Liver (tissue), 9 donors: Measurements from ENCODE around the gene STIM2. TPM values are rescaled to one million over a fixed set of nuclear protein-coding genes. Genes with fewer than 3 reads are reported as not detected.

Experiments used
- DNase-seq: peaks from one replicate; pipeline ENCODE4 v3.0.0-alpha.2; 2017; ENCODE audit warnings: low spot score
- H3K27ac ChIP-seq, 2 donors: one replicate each; pipeline ENCODE4 v1.7.0; 2013; ENCODE audit warnings: inconsistent platforms in 2 of 2, low read length in 2 of 2, control low read depth in 1 of 2, low read depth in 1 of 2, mild to moderate bottlenecking in 1 of 2
- H3K27me3 ChIP-seq, 4 donors: one replicate each; pipeline versions ENCODE4 v1.6.1 to v1.7.0; 2013; ENCODE audit warnings: low read length in 3 of 4, inconsistent platforms in 1 of 4, mild to moderate bottlenecking in 1 of 4, moderate library complexity in 1 of 4; ENCODE audit not compliant: control insufficient read depth in 4 of 4, insufficient read depth in 4 of 4
- H3K36me3 ChIP-seq, 4 donors: one replicate each; pipeline versions ENCODE4 v1.6.1 to v1.7.0; 2013; ENCODE audit warnings: low read length in 3 of 4, mild to moderate bottlenecking in 3 of 4, low read depth in 1 of 4, moderate library complexity in 1 of 4; ENCODE audit not compliant: control insufficient read depth in 4 of 4, insufficient read depth in 3 of 4
- H3K4me1 ChIP-seq, 4 donors: one replicate each; pipeline versions ENCODE4 v1.6.1 to v1.7.0; 2013; ENCODE audit warnings: low read length in 3 of 4, mild to moderate bottlenecking in 3 of 4, moderate library complexity in 1 of 4; ENCODE audit not compliant: control insufficient read depth in 4 of 4, insufficient read depth in 4 of 4
- H3K4me3 ChIP-seq, 3 donors: one replicate each; pipeline versions ENCODE4 v1.6.1 to v1.7.0; 2013; ENCODE audit warnings: low read length in 3 of 3, control low read depth in 1 of 3, low read depth in 1 of 3, mild to moderate bottlenecking in 1 of 3
- H3K9ac ChIP-seq, 2 donors: one replicate each; pipeline ENCODE4 v1.7.0; 2013; ENCODE audit warnings: low read length in 2 of 2, mild to moderate bottlenecking in 2 of 2, moderate library complexity in 2 of 2, control low read depth in 1 of 2, low read depth in 1 of 2
- H3K9me3 ChIP-seq, 4 donors: one replicate each; pipeline versions ENCODE4 v1.6.1 to v1.7.0; 2013; ENCODE audit warnings: low read length in 3 of 4; ENCODE audit not compliant: control insufficient read depth in 4 of 4
- ATF3 ChIP-seq: IDR thresholded peaks from 2 replicates; pipeline ENCODE4 v1.6.1; 2016; ENCODE audit warnings: antibody characterized with exemption
- EGR1 ChIP-seq, 2 donors: IDR thresholded peaks; 2 replicates each; pipeline ENCODE4 v1.6.1; 2016 to 2018; ENCODE audit warnings: antibody characterized with exemption in 2 of 2, low read depth in 2 of 2
- FOXA1 ChIP-seq: IDR thresholded peaks from 2 replicates; pipeline ENCODE4 v1.6.1; 2016; ENCODE audit warnings: antibody characterized with exemption
- FOXA2 ChIP-seq: IDR thresholded peaks from 2 replicates; pipeline ENCODE4 v1.6.1; 2016; ENCODE audit warnings: antibody characterized with exemption
- GABPA ChIP-seq, 2 donors: IDR thresholded peaks in 1 of 2; conservative IDR thresholded peaks in 1 of 2; 2 replicates each; pipeline ENCODE4 v1.6.1; 2016; ENCODE audit warnings: antibody characterized with exemption in 2 of 2, mild to moderate bottlenecking in 1 of 2, moderate library complexity in 1 of 2
- HNF4A ChIP-seq, 2 donors: conservative IDR thresholded peaks; 2 replicates each; pipeline ENCODE4 v1.6.1; 2016; ENCODE audit warnings: antibody characterized with exemption in 2 of 2, mild to moderate bottlenecking in 2 of 2
- HNF4G ChIP-seq: IDR thresholded peaks from 2 replicates; pipeline ENCODE4 v1.6.1; 2016; ENCODE audit warnings: antibody characterized with exemption
- JUND ChIP-seq, 2 donors: IDR thresholded peaks; 2 replicates each; pipeline ENCODE4 v1.6.1; 2016; ENCODE audit warnings: antibody characterized with exemption in 2 of 2
- NR2F2 ChIP-seq: IDR thresholded peaks from 2 replicates; pipeline ENCODE4 v1.6.1; 2016; ENCODE audit warnings: antibody characterized with exemption
- RAD21 ChIP-seq, 2 donors: IDR thresholded peaks; 2 replicates each; pipeline ENCODE4 v1.6.1; 2016; ENCODE audit warnings: antibody characterized with exemption in 2 of 2, mild to moderate bottlenecking in 2 of 2
- RXRA ChIP-seq, 2 donors: IDR thresholded peaks; 2 replicates each; pipeline ENCODE4 v1.6.1; 2017 to 2018; ENCODE audit warnings: antibody characterized with exemption in 2 of 2, mild to moderate bottlenecking in 1 of 2
- SP1 ChIP-seq: IDR thresholded peaks from 2 replicates; pipeline ENCODE4 v1.6.1; 2018; ENCODE audit warnings: antibody characterized with exemption, mild to moderate bottlenecking
- TAF1 ChIP-seq: conservative IDR thresholded peaks from 2 replicates; pipeline ENCODE4 v1.6.1; 2016; ENCODE audit warnings: antibody characterized with exemption, mild to moderate bottlenecking
- YY1 ChIP-seq: IDR thresholded peaks from 2 replicates; pipeline ENCODE4 v1.6.1; 2016; ENCODE audit warnings: antibody characterized with exemption, mild to moderate bottlenecking
- ZBTB33 ChIP-seq: IDR thresholded peaks from 2 replicates; pipeline ENCODE4 v1.6.1; 2016; ENCODE audit warnings: antibody characterized with exemption
- WGBS: extraction: QIAGEN DNeasy Blood & Tissue Kit; methylation state at CpG from one replicate; pipeline ENCODE4 v1.1.7; 2013; 5-methylcytosine and 5-hydroxymethylcytosine counted together
- polyA plus RNA-seq, 2 donors: library from polyadenylated mRNA; stranded (reverse) in 1 of 2; unstranded in 1 of 2; fragments of 200-250 nt in 1 of 2; fragments of >200 nt in 1 of 2; fragmentation: Nextera tagmentation in 1 of 2; extraction: Ambion mirVana in 1 of 2; gene quantifications; one replicate each; pipeline versions ENCODE4 v1.2.1 to v1.2.3, GENCODE V29; 2013 to 2015
- total RNA-seq, 2 donors: library from RNA; depleted of rRNA; stranded (reverse); fragments of >200 nt; gene quantifications; one replicate each; pipeline ENCODE4 v1.2.3, GENCODE V29; 2014
- TF ChIP-seq, protein P1 (sequence below): fragments of 150-350 bp; IDR thresholded peaks from 2 replicates; pipeline ENCODE4 v1.5.1; 2017; ENCODE audit warnings: improper control_type of control experiment, low read depth, low read length; ENCODE audit not compliant: missing input control
- TF ChIP-seq, protein P2 (sequence below): IDR thresholded peaks from 2 replicates; pipeline ENCODE4 v1.6.1; 2016; ENCODE audit warnings: antibody characterized with exemption, mild to moderate bottlenecking
- donor health status: healthy.
- donor health status: healthy.
- donor health status: healthy.
- donor health status: healthy.
- donor health status: healthy.

STIM2 gene
- total and polyA plus RNA-seq, 4 donors, result 5.4 to 11.1 (median 6.9) TPM

DNA sequence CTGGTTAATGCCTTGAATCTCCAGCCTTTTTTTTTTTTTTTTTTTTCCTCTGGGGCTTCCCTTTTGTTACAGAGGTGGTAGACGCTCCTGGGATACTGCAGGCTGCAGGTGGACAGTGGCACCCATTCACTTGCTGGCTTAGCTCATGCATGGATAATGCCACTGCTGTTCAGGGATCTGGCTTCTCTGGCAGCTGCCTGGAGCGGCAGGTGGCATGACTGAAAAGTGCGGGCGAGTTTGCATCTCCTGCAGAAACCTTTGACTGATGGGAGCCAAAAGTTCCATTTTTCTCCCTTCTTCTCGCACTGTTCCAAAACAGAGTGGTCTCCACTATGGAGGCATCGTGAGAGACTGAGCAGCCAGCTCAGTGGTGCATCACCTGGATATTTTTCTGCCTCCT is 5.9 kb upstream of the STIM2 start:
- DNase-seq, result no peak
- 71% methylated on average over 6 of the region's 6 CpGs for WGBS
- H3K27ac ChIP-seq, result no peak overlapping the region

DNA sequence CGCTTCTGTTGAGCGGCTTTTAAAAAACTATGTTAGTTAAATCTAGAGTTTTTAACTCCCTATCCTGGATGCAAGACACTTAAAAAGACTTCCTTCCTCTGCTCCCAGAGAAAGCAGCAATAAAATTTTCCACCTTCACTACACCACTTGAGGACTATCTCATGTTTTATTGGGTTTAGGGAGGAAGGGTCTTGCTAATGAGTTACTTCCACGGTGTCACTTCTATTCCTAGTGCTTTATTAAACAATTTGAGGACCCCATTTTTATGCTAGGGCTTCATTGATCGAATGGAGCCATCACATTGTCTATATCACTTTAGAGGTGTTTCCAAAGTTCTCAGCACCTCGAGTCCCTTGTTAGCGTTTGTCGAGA is 3.7 kb upstream of the STIM2 start:
- TF ChIP-seq, protein P1, sequence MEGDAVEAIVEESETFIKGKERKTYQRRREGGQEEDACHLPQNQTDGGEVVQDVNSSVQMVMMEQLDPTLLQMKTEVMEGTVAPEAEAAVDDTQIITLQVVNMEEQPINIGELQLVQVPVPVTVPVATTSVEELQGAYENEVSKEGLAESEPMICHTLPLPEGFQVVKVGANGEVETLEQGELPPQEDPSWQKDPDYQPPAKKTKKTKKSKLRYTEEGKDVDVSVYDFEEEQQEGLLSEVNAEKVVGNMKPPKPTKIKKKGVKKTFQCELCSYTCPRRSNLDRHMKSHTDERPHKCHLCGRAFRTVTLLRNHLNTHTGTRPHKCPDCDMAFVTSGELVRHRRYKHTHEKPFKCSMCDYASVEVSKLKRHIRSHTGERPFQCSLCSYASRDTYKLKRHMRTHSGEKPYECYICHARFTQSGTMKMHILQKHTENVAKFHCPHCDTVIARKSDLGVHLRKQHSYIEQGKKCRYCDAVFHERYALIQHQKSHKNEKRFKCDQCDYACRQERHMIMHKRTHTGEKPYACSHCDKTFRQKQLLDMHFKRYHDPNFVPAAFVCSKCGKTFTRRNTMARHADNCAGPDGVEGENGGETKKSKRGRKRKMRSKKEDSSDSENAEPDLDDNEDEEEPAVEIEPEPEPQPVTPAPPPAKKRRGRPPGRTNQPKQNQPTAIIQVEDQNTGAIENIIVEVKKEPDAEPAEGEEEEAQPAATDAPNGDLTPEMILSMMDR, result no peak
- TF ChIP-seq EGR1 (IDR thresholded peaks at IDR 0.05; ENCODE audit: low read depth in 2 of 2) (no peak), HNF4A (conservative IDR thresholded peaks at IDR 0.05) (no peak), FOXA1 (no peak), YY1 (no peak), TAF1 (no peak), NR2F2 (no peak), JUND (IDR thresholded peaks at IDR 0.05) (no peak), ZBTB33 (no peak), SP1 (no peak)
- TF ChIP-seq, protein P2, sequence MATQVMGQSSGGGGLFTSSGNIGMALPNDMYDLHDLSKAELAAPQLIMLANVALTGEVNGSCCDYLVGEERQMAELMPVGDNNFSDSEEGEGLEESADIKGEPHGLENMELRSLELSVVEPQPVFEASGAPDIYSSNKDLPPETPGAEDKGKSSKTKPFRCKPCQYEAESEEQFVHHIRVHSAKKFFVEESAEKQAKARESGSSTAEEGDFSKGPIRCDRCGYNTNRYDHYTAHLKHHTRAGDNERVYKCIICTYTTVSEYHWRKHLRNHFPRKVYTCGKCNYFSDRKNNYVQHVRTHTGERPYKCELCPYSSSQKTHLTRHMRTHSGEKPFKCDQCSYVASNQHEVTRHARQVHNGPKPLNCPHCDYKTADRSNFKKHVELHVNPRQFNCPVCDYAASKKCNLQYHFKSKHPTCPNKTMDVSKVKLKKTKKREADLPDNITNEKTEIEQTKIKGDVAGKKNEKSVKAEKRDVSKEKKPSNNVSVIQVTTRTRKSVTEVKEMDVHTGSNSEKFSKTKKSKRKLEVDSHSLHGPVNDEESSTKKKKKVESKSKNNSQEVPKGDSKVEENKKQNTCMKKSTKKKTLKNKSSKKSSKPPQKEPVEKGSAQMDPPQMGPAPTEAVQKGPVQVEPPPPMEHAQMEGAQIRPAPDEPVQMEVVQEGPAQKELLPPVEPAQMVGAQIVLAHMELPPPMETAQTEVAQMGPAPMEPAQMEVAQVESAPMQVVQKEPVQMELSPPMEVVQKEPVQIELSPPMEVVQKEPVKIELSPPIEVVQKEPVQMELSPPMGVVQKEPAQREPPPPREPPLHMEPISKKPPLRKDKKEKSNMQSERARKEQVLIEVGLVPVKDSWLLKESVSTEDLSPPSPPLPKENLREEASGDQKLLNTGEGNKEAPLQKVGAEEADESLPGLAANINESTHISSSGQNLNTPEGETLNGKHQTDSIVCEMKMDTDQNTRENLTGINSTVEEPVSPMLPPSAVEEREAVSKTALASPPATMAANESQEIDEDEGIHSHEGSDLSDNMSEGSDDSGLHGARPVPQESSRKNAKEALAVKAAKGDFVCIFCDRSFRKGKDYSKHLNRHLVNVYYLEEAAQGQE, result no peak
- no peak for DNase-seq
- WGBS, result 26% methylated on average over 7 of the region's 7 CpGs
- Histone ChIP-seq H3K36me3 (no peaks in the 10 kb centered on the region), H3K9ac (peak overlapping the region; percentile 63 to 83), H3K4me3 (peak overlapping the region; percentile 56 to 91 (median 72)), H3K27ac (peak overlapping the region; percentile 91 to 95), H3K27me3 (no peaks in the 10 kb centered on the region), H3K4me1 (peaks cover 4 to 28% (median 23%) of the 10 kb centered on the region in 4 donors), H3K9me3 (no peaks in the 10 kb centered on the region)

More for the DNA sequence above, 5.9 kb upstream of the STIM2 start:
- Histone ChIP-seq H3K4me1 (peaks cover 4 to 20% (median 19%) of the 10 kb centered on the region in 4 donors), H3K27me3 (no peaks in the 10 kb centered on the region), H3K9ac (no peak overlapping the region), H3K36me3 (no peaks in the 10 kb centered on the region), H3K4me3 (no peak overlapping the region), H3K9me3 (no peaks in the 10 kb centered on the region)
- no peak for TF ChIP-seq NR2F2
- no peak for TF ChIP-seq YY1
- TF ChIP-seq FOXA1, result no peak
- TF ChIP-seq EGR1 (IDR thresholded peaks at IDR 0.05; ENCODE audit: low read depth in 2 of 2), result no peak
- TF ChIP-seq RAD21 (IDR thresholded peaks at IDR 0.05), result no peak
- TF ChIP-seq RXRA (IDR thresholded peaks at IDR 0.05), result no peak
- TF ChIP-seq, protein P1, result no peak
- no peak for TF ChIP-seq SP1
- TF ChIP-seq JUND (IDR thresholded peaks at IDR 0.05), result no peak
- no peak for TF ChIP-seq ZBTB33
- no peak for TF ChIP-seq TAF1
- TF ChIP-seq HNF4G, result no peak
- TF ChIP-seq FOXA2, result no peak
- no peak for TF ChIP-seq ATF3
- no peak for TF ChIP-seq GABPA (IDR thresholded peaks at IDR 0.05 in 1 of 2, conservative IDR thresholded peaks at IDR 0.05 in 1 of 2)
